CD4-positive, alpha-beta T cell (primary cell): Measurements from ENCODE around the gene RXRA. TPM values are rescaled to one million over a fixed set of nuclear protein-coding genes. Genes with fewer than 3 reads are reported as not detected.
"Not testable (repeated sequence)": the region's sequence is repeated elsewhere in the genome, so short reads cannot be mapped to it uniquely, and the experiment has no call there.

ENCODE experiments used
- ATAC-seq: fragments of 200-7000 bp; cut with Tn5 transposase; one replicate; pipeline ENCODE4 v1.10.0; 2022; ENCODE audit warnings: mild to moderate bottlenecking; ENCODE audit not compliant: poor library complexity
- CTCF ChIA-PET: fragments of 350-600 bp; sonication (Branson Sonifier 250); formaldehyde crosslinking; loops from one replicate; lab custom pipeline; 2021; ENCODE audit warnings: antibody characterized with exemption, inconsistent platforms; lab: Charles Lee
- POLR2A ChIA-PET: fragments of 350-600 bp; sonication (Branson Sonifier 250); formaldehyde crosslinking; loops from one replicate; lab custom pipeline; 2021; ENCODE audit warnings: antibody characterized with exemption, inconsistent platforms; lab: Charles Lee
- DNase-seq, 14 experiments: peaks; one replicate each; pipeline ENCODE4 v3.0.0-alpha.2; 2013 to 2020; ENCODE audit warnings: mixed read lengths in 2 of 14
- H3K27ac ChIP-seq, 2 donors: one replicate each; pipeline versions ENCODE4 v1.5.1 to v1.7.0; 2013; ENCODE audit warnings: low read length in 2 of 2, low read depth in 1 of 2, mild to moderate bottlenecking in 1 of 2
- H3K27me3 ChIP-seq, 2 experiments: 1 replicate in 1 of 2; 2 replicates in 1 of 2; pipeline versions ENCODE4 v1.6.1 to v1.7.0; 2013; ENCODE audit warnings: low read length in 2 of 2, control low read depth in 1 of 2, mild to moderate bottlenecking in 1 of 2, moderate library complexity in 1 of 2; ENCODE audit not compliant: insufficient read depth in 2 of 2, control insufficient read depth in 1 of 2
- H3K36me3 ChIP-seq: one replicate; pipeline ENCODE4 v1.6.1; 2013; ENCODE audit warnings: low read length, control low read depth; ENCODE audit not compliant: insufficient read depth
- H3K4me1 ChIP-seq: one replicate; pipeline ENCODE4 v1.6.1; 2013; ENCODE audit warnings: low read length, control low read depth; ENCODE audit not compliant: insufficient read depth
- H3K4me3 ChIP-seq: one replicate; pipeline ENCODE4 v1.5.1; 2013; ENCODE audit warnings: mild to moderate bottlenecking, low read length, moderate library complexity
- H3K9me3 ChIP-seq, 2 experiments: 1 replicate in 1 of 2; 2 replicates in 1 of 2; pipeline versions ENCODE4 v1.6.1 to v1.7.0; 2013; ENCODE audit warnings: low read length in 2 of 2, mild to moderate bottlenecking in 2 of 2, control low read depth in 1 of 2, moderate library complexity in 1 of 2; ENCODE audit not compliant: control insufficient read depth in 1 of 2, insufficient read depth in 1 of 2
- H3K27ac Mint-ChIP-seq: one replicate; pipeline ENCODE4 v1.8.0; 2020; ENCODE audit warnings: mixed read lengths
- H3K27me3 Mint-ChIP-seq: one replicate; pipeline ENCODE4 v1.8.0; 2021; ENCODE audit warnings: mixed read lengths
- H3K36me3 Mint-ChIP-seq: one replicate; pipeline ENCODE4 v1.8.0; 2021; ENCODE audit warnings: low read depth, mixed read lengths
- H3K4me1 Mint-ChIP-seq: one replicate; pipeline ENCODE4 v1.8.0; 2021; ENCODE audit warnings: low read depth, mixed read lengths
- H3K4me3 Mint-ChIP-seq: one replicate; pipeline ENCODE4 v1.8.0; 2020; ENCODE audit warnings: mild to moderate bottlenecking, mixed read lengths
- H3K9me3 Mint-ChIP-seq: one replicate; pipeline ENCODE4 v1.8.0; 2020; ENCODE audit warnings: mixed read lengths
- CTCF ChIP-seq: fragments of 200-600 bp; IDR thresholded peaks from one replicate; pipeline ENCODE4 v1.8.0; 2022; ENCODE audit warnings: antibody characterized with exemption, mild to moderate bottlenecking
- intact Hi-C, 2 experiments: fragments of 100-400 bp; cut with DNase I in 1 of 2; cut with micrococcal nuclease in 1 of 2; formaldehyde crosslinking; loops; one replicate each; pipeline versions ENCODE4 v1.15.1 to v1.9.0; 2023 to 2025; cut with DNase I, micrococcal nuclease
- total RNA-seq, 174 experiments: library from RNA in 2 of 174; stranded (reverse) in 2 of 174; gene quantifications; one replicate each; pipeline ENCODE4 v1.2.3 and lab custom pipeline; 2021 to 2026

The RXRA gene
- total RNA-seq, 2 experiments from 2014 or later: 7.3 to 8.4 TPM

DNA sequence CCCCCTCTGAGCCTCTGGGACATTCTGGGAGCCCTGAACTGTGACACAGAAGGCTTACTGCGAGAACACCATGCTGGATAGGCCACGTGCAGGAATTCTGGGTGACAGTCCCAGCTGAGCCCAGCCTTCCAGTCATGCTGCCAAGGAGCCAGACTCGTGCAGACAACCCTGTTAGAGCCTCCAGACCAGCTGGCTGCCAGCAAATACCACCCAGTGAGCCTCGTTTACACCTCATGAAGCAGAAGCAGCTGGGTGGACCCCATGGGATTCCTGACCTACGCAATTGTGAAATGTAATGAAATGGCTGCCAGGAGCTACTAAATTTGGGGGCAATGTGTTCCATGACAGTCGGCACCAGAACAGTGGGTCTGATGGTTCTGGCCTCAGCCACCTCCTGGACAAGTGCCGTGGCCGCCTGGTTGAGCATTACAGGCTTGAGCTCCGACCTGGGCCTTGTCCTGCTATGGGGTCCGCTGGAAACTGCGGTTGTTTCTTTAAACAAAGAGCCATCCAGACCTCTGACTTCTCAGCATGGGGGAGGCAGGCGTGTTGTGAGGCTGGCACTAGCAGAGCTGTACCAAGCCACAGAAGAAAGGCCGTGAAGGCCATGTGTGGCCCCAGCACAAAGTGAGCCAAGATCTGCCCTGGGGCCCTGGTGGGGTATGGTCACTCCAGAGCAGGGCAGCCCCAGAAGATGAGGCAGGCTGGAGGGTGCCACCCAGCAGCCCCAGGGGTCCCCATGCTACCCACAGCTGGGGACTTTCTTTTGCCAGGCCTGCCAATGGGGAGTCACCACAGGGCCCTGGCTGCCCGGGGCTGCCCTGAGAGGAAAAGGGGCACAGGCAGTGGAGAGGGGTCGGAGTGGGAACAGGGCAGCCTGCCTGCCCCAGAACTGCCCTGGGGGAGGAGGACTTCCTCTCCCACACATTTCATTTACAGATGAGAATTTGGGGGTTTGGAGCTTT is 19.3 kb upstream of the RXRA start:
- peaks cover under 1% of the 10 kb centered on the region for H3K4me1 ChIP-seq
- H3K27ac ChIP-seq: no peak overlapping the region
- no peaks in the 10 kb centered on the region for H3K36me3 ChIP-seq
- H3K4me3 Mint-ChIP-seq: no peak overlapping the region
- H3K36me3 Mint-ChIP-seq: no peaks in the 10 kb centered on the region
- H3K27me3 Mint-ChIP-seq: no peaks in the 10 kb centered on the region
- no peak overlapping the region for H3K27ac Mint-ChIP-seq
- ATAC-seq (no peak), DNase-seq (no peak)
- ChIA-PET CTCF (no interaction called here), POLR2A (no interaction called here)
- TF ChIP-seq CTCF: no peak
- no peak overlapping the region for H3K4me3 ChIP-seq
- intact Hi-C loops: no loop called here
- no peaks in the 10 kb centered on the region for H3K27me3 ChIP-seq
- H3K9me3 Mint-ChIP-seq: no peaks in the 10 kb centered on the region
- peaks cover 1% of the 10 kb centered on the region for H3K4me1 Mint-ChIP-seq
- H3K9me3 ChIP-seq: peaks cover 0 to 20% of the 10 kb centered on the region in 2 experiments

DNA sequence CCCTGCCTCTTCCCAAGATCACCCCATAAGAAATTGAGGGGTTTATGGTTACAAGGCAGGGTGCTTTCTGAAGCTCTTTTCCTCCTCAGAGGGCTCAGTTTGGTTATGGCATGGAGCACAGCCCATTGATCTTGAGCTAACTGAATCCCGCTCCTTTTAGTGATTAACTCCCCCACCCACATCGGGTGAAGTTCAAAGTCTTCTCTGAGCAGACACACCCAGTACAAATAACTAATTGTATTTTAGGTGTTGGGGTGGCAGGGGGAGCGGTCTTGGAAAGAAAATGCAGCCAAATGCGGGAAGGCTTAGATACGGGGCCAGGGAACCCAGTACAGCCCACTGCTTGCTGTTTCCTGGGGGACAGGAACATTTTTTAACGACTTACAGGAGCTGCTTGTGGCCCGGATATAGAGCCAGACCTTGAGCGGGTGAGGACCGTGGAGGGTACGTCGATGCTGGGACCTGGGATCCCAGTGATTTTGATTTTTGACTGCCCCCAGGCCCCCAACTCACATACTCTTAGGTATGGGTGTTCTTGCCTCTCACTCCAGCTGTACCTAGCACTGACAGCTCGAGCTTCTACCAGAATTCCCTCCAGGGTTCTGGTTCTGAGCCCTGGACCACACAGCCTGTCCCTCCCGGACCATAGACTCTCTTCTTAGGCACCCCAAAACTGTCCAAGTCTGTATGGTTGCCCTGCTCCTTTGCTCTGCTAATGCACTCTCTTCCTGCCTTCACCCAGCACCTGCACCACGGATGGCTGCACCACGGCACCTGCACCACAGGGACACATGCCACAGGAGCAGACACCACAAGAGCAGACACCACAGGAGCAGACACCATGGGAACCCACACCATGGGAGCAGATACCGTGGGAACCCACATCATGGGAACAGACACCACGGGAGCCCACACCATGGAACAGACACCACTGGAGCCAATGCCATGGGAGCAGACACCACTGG is 18.3 kb upstream of the RXRA start:
- ATAC-seq: no peak
- no peaks in the 10 kb centered on the region for H3K36me3 Mint-ChIP-seq
- Histone ChIP-seq H3K36me3 (no peaks in the 10 kb centered on the region), H3K27ac (no peak overlapping the region), H3K27me3 (no peaks in the 10 kb centered on the region), H3K4me1 (no peaks in the 10 kb centered on the region), H3K9me3 (peaks cover 0 to 20% of the 10 kb centered on the region in 2 experiments), H3K4me3 (no peak overlapping the region)
- no peaks in the 10 kb centered on the region for H3K9me3 Mint-ChIP-seq
- no peak overlapping the region for H3K27ac Mint-ChIP-seq
- no peaks in the 10 kb centered on the region for H3K4me1 Mint-ChIP-seq
- CTCF ChIA-PET: no interaction called here
- intact Hi-C loops: no loop called here
- TF ChIP-seq CTCF: no peak
- no peak overlapping the region for H3K4me3 Mint-ChIP-seq
- DNase-seq: no peak
- POLR2A ChIA-PET: no interaction called here
- H3K27me3 Mint-ChIP-seq: no peaks in the 10 kb centered on the region

DNA sequence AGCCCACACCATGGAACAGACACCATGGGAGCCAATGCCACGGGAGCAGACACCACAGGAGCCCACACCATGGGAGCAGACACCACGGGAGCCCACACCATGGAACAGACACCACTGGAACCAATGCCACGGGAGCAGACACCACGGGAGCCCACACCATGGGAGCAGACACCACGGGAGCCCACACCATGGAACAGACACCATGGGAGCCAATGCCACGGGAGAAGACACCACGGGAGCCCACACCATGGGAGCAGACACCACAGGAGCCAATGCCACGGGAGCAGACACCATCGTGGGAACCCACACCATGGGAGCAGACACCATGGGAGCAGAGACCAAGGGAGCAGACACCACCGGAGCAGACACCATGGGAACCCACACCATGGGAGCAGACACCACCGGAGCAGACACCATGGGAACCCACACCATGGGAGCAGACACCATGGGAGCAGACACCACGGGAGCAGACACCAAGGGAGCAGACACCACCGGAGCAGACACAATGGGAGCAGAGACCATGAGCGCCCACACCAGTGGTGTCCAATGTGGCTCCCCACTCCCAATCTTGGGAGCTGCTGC is 17.5 kb upstream of the RXRA start:
- H3K4me3 ChIP-seq, H3K27ac Mint-ChIP-seq, H3K9me3 Mint-ChIP-seq, ATAC-seq, H3K27me3 ChIP-seq, H3K4me3 Mint-ChIP-seq, H3K36me3 ChIP-seq, H3K27me3 Mint-ChIP-seq, H3K4me1 ChIP-seq, DNase-seq, H3K4me1 Mint-ChIP-seq, H3K36me3 Mint-ChIP-seq, H3K27ac ChIP-seq, intact Hi-C loops, CTCF ChIA-PET, POLR2A ChIA-PET: not testable (repeated sequence)
- peaks cover 0 to 27% of the 10 kb centered on the region in 2 experiments for H3K9me3 ChIP-seq
